T1000 (cell line): Measurements from ENCODE around the gene COA7.

Experiments
- DNase-seq: peaks from one replicate; lab custom pipeline; 2025; ENCODE audit warnings: mixed read lengths; lab: John Stamatoyannopoulos, UW

Gene COA7

DNA sequence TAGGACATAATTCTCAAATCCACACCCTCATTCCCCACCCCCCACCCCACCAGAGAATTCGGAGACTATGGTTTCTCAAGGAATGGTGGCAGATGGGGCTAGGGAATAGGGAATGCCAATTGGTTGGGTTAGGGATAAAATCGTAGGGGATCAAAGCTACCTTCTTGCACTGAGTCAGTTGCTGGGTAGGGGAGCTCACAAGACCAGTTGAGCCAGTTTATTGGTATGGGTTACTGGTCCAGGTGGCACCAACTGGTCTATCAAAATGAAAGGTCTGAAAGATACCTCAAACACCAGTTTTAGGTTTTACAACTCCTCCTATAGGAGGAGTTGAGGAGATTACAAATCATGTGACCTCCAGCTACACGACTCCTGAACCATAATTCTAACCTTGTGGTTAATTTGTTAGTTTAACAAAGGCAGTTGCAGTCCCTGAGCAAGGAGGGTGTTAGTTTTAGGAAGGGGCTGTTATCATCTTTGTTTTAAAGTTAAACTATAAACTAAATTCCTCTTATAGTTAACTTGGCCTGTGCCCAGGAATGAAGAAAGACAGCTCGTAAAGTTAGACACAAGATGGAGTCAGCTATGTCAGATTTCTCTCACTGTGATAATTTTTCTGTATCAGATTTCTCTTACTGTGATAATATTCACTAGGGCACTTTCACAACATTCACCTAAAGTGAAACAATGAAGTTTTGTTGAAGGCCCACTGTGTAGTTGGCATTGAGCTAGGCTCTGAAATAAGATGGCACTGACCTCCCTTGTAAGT lies 62.6 kb downstream of the COA7 start:
- no peak for DNase-seq
